SK-N-DZ (cell line): Measurements from ENCODE around the gene DAGLB.

Experiments used
- DNase-seq: peaks from one replicate; pipeline ENCODE4 v3.0.0-alpha.2; 2015; ENCODE audit warnings: low spot score

Gene DAGLB

DNA sequence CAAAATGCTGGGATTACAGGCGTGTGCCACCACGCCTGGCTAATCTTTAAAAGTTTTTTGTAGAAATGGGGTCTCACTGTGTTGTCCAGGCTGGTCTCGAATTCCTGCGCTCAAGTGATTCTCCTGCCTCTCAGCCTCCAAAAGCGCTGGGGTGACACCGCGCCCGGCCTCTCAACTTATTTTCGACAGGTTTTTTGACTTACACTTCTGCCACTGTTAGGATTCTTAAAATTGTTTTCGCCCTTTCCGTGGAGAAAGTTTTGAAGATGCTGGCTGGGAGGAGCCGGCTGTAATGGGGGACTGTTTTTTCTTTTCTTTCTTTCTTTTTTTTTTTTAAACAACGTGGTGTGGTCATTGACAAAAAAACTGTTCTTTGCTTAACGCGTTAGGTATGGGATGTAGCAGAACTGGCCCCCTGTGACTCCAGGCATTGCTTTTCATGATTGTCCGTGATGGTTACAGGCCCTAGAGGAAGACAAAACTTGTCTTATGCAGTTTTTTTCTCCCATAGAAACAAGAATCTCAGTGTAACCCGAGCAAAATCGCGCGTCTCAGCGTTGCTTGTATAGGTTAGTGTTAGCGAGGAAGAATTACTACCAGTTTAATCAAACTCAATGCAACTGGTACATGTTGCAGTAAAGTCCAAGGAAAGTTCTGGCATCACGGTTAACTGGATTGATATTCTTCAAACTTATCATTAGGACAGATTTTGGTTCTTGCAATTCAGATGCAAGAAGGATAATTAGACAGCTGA is 72.2 kb downstream of the DAGLB start:
- DNase-seq: no peak

DNA sequence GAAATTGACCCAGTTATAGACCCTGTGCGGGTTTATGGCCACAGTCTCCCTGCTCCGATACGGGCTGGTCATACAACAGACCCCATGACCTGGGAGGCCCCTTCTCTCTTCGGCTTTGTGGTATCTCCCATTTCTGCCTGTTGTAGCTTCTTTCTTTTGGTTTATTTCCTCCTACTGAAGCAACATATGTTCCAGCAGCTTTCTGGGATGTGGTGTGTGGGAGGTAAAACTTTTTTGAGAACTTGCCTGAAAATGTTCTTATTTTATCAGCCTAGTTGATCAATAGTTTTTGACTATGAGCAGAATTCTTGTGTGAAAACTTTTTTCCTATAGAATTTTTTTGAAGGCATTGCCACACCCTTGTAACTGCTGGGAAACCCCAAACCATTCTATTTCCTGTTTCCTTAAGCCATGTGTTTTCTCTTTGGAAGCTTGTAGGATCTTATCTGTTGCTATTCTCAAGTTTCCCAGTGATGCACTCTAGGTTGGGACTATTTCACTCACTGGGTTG is 80.0 kb downstream of the DAGLB start:
- DNase-seq: no peak

DNA sequence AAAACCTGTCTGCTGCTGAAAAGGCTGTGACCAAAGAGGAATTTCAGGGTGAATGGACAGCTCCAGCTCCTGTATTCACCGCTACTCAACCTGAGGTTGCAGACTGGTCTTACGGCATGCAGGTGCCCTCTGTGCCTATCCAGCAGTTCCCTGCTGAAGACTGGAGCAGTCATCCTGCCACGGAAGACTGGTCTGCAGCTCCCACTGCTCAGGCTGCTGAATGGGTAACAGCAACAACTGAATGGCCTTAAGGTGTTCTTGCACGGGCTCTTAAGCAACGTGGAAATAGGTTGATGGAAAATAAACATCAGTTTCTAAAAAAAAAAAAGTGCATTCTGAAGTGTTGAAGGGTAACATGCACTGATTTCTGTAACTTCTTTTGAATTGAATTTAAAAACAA is 82.3 kb downstream of the DAGLB start:
- DNase-seq: no peak

DNA sequence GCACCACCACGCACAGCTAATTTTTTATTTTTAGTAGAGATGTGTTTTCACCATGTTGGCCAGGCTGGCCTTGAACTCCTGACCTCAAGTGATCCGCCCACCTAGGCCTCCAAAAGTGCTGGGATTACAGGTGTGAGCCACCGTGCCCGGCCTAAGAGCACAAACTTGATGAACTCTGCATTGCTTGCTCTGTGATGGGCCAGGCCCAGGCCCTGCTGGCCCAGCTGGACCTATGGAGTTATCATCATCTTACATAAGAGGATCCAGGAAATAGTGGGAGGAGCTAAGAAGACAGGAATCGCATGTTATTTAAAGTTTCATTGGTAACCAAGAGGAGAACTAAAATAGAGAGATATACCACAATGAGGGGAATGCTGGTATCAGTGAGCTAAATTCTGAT is 86.9 kb downstream of the DAGLB start:
- DNase-seq: no peak

DNA sequence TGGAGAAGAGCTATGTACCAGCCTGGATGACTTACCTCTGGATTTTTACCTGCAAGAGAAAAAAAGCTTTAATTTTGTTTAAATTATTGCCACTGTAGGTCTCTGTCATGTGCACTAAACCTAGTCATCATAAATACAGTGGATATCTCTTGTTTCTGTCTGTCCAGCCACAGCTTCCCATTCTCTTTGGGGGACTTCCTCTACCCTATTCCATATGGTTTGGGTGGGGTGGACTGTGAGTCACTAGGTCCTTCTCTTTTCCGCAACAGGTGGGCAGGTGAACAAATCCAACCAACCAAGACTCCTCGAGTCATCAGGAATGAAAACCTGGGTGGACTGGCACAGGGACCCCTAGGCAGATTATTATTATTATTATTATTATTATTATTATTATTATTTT is 88.0 kb downstream of the DAGLB start:
- DNase-seq: no peak
